GM12864 (cell line): ENCODE data around the gene TRIM24.

Experiments used
- DNase-seq: peaks from one replicate; pipeline ENCODE4 v3.0.0-alpha.2; 2011; ENCODE audit warnings: low read depth
- H3K4me3 ChIP-seq: 2 replicates; pipeline ENCODE4 v1.5.1; 2011; ENCODE audit warnings: mild to moderate bottlenecking, low read depth, low read length, control low read depth
- TF ChIP-seq, protein P1 (sequence below): IDR thresholded peaks from 2 replicates; pipeline ENCODE4 v1.5.1; 2011; ENCODE audit warnings: low read depth, mild to moderate bottlenecking, moderate library complexity, low read length, control low read depth, inconsistent platforms; ENCODE audit errors: missing control alignments

The TRIM24 gene

DNA sequence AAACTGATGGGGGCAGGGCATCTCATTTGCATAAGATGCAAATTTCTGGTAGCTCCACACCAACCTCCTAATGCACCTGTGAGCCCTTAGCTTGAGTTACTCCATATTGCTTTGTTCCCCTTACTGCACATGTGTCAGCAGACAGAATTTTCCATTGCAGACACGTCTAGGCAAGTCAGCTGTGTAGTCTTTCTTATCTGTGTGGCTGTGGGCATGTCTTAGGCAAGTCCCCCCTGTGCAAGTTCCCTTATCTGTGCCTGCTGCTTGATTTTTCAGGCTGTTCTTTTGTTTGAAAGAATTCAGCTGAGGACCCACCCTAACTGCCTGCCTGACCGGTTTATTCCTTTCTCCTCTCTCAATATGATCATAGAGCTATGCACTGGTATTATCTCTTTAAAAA is 28.5 kb upstream of the TRIM24 start:
- no peak for DNase-seq
- TF ChIP-seq, protein P1, sequence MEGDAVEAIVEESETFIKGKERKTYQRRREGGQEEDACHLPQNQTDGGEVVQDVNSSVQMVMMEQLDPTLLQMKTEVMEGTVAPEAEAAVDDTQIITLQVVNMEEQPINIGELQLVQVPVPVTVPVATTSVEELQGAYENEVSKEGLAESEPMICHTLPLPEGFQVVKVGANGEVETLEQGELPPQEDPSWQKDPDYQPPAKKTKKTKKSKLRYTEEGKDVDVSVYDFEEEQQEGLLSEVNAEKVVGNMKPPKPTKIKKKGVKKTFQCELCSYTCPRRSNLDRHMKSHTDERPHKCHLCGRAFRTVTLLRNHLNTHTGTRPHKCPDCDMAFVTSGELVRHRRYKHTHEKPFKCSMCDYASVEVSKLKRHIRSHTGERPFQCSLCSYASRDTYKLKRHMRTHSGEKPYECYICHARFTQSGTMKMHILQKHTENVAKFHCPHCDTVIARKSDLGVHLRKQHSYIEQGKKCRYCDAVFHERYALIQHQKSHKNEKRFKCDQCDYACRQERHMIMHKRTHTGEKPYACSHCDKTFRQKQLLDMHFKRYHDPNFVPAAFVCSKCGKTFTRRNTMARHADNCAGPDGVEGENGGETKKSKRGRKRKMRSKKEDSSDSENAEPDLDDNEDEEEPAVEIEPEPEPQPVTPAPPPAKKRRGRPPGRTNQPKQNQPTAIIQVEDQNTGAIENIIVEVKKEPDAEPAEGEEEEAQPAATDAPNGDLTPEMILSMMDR = no peak
- no peak overlapping the region for H3K4me3 ChIP-seq

DNA sequence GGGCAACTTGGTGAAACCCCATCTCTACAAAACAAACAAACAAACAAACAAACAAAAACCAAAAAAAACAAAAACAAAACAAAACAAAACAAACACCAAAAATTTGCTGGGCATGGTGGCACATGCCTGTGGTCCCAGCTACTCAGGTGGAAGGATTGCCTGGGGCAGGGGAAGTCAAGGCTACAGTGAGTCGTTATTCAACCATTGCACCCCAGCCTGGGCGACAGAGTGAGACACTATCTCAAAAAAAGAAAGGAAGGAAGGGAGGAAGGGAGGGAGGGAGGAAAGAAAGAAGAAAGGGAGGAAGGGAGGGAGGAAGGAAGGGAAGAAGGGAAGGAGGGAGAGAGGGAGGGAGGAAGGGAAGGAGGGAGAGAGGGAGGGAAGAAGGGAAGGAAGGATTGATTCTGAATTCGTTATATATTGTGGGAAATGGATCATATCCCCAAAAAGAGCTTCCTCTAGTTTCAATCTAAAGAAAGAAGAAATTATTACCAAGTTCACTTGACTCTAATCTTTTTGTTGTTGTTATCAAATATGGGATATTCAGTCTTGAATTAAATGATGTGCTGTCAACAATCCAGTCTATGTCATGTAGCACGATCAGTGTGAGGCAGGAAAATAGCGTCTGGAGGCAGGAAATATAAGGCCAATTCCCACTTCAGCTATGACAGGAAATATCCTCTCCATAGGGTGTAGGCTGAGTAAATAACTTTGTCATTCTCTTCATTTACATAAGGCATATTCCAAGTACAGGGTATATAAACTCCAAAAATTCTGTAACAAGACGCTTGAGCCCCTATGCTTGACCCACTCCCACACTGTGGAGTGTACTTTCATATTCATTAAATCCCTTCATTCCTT is 26.2 kb upstream of the TRIM24 start:
- H3K4me3 ChIP-seq = no peak overlapping the region
- DNase-seq = no peak
- TF ChIP-seq, protein P1 = no peak

DNA sequence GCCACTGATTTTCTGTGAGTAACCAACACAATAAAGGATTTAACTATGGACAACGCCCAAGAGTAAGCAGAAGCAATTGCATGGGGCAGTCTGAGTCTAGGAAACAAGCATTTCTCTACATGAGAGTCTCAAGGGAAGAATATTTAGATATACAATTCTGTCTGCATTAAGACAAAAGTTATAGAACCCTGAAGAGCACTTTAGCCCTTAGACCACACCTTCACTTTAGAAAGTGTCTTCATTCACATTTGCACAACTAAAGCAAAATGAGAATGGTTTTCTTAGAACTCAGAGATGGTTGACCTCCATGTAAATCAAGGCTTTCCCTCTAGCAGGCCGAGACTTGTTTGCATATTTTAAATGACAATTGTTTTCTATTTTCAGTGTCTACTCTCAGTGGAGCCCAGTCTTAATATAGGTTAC is 25.5 kb upstream of the TRIM24 start:
- no peak for DNase-seq
- no peak overlapping the region for H3K4me3 ChIP-seq
- TF ChIP-seq, protein P1 = no peak

DNA sequence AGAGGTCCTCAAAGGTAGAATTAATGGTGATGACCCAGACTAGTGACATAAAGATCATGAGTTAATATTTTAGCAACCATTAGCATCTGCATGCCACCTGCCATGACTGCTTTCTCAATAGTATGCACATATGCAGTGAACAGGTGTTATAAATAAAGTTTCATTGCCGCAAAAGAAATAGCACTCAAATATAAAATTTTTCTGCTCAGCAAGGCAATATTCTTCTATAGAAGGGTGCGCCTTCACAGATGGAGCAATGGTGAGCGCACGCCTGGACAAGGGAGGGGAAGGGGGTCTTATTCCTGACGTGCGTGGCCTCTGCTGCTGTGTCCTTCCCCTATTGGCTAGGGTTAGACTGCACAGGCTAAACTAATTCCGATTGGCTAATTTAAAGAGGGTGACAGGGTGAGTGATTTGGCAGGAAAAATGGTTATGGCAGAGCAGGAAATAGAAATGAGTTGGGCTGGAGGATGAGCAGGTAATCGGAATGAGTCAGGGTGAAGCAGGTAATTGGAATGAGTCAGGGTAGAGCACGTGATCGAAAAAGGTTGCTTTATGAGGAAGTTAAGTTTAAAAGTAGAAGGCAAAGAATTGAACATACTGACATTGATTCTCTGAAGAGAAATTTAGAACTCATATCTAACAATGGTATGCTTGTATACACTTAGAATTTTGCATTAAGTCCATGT is 24.7 kb upstream of the TRIM24 start:
- TF ChIP-seq, protein P1 = no peak
- no peak for DNase-seq
- no peak overlapping the region for H3K4me3 ChIP-seq

DNA sequence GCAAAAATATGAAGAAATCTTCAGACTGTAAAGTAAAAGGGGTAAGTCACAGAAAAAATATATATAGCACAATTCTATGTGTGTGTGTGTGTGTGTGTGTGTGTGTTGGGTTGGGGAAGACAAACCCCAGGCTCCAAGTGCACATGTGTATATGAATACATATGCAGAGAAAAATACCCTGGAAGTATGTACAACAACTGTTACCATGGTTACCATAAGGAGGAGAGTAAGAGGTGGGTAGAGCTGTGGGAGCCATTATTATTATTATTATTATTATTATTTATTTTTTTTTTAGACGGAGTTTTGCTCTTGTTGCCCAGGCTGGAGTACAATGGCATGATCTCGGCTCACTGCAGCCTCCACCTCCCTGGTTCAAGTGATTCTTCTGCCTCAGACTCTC is 23.7 kb upstream of the TRIM24 start:
- H3K4me3 ChIP-seq = no peak overlapping the region
- TF ChIP-seq, protein P1 = no peak
- no peak for DNase-seq

DNA sequence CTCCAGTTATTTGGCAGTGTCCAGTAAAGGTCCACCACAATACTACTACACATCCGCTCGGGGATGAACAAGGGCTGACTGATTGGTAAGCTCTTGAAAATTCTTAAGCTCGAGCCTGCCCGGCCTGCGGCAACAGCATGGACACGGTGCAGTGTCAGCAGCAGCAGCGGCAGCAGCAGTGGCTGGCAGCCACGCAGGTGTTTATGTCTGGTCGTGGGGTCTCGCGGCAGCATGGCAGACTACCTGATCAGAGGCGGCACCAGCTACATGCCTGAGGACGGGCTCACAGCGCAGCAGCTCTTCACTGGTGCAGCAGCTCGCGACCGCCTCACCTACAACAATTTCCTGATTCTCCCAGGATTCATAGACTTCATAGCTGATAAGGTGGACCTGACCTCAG is 19.6 kb upstream of the TRIM24 start:
- no peak overlapping the region for H3K4me3 ChIP-seq
- no peak for DNase-seq
- TF ChIP-seq, protein P1 = no peak
